Thoracic aorta (tissue), 2 donors: ENCODE measurements around the gene LSM14A. TPM values are rescaled to one million over a fixed set of nuclear protein-coding genes. Genes with fewer than 3 reads are reported as not detected.

Source experiments
- ATAC-seq: fragments of 150-250 bp; one replicate; pipeline ENCODE4 v1.8.0; 2017; ENCODE audit warnings: low read depth; ENCODE audit not compliant: insufficient number of reproducible peaks, low FRiP score
- DNase-seq: peaks from one replicate; pipeline ENCODE4 v3.0.0-alpha.2; 2020; ENCODE audit warnings: low spot score
- H3K27ac ChIP-seq, 2 donors: fragments of 200-600 bp; sonication (generic); 1 replicate in 1 of 2; 2 replicates in 1 of 2; pipeline ENCODE4 v1.5.1; 2016; ENCODE audit warnings: mild to moderate bottlenecking in 2 of 2, moderate library complexity in 2 of 2
- H3K27me3 ChIP-seq: fragments of 200-600 bp; sonication (generic); replicated peaks from 2 replicates; pipeline ENCODE4 v1.6.0; 2016; ENCODE audit warnings: mild to moderate bottlenecking; ENCODE audit not compliant: insufficient read depth
- H3K36me3 ChIP-seq: fragments of 200-600 bp; sonication (generic); one replicate; pipeline ENCODE4 v1.5.1; 2016
- H3K4me1 ChIP-seq, 2 donors: fragments of 200-600 bp; sonication (generic); 1 replicate in 1 of 2; 2 replicates in 1 of 2; pipeline versions ENCODE4 v1.5.1 to v1.6.0; 2016; ENCODE audit warnings: low read depth in 2 of 2, mild to moderate bottlenecking in 1 of 2; ENCODE audit not compliant: control insufficient read depth in 1 of 2
- H3K4me3 ChIP-seq: fragments of 200-600 bp; sonication (generic); 2 replicates; pipeline ENCODE4 v1.5.1; 2016; ENCODE audit warnings: mild to moderate bottlenecking
- H3K9me3 ChIP-seq: fragments of 200-600 bp; sonication (generic); 2 replicates; pipeline ENCODE4 v1.5.1; 2016
- total RNA-seq, 2 donors: library from RNA; depleted of rRNA; stranded (reverse); fragments of >200 nt; gene quantifications; one replicate each; pipeline versions ENCODE4 v1.1.0 to v1.2.3, GENCODE V29; 2016
- TF ChIP-seq, protein P1 (sequence below): fragments of 200-600 bp; sonication (generic); IDR thresholded peaks from one replicate; pipeline ENCODE4 v1.5.1; 2019; ENCODE audit warnings: antibody characterized with exemption

Gene LSM14A
- total RNA-seq, 2 donors from 2014 or later = 79.1 to 133 TPM

DNA sequence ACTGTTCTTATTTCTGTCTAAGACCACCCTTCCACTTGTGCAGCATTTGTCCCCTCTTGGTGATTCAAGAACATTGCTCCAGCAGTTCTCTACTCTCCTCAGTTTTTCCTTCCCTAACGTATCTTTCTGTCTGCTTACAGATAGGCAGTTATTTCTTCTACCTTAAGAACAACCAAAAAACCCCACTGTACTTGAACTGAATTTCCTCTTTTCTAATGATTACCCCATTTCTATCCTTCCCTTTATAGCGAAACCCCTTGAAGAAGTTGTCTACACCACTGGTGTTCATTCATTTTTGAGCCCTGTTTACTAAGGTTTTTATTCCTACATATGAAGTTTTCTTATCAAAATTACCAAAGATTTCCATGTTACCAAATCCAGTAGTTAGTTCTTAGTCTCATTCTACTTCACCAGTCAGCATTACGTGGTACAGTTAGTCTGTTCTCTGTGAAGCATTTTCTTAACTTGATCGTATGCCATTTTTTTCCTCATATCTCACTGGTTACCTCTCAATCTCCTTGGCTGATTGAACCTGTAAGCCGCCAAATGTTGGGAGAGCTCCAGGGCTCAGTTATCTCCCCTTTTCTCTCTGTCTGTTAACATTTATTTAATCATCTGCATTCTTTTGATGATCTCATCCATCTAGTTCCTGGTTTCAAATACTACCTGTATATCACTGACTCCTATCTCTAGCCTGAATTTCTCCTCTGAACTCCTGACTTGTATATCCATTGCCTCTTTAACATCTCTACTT is 9.0 kb downstream of the LSM14A start:
- no peaks in the 10 kb centered on the region for H3K27me3 ChIP-seq
- no peak for DNase-seq
- no peaks in the 10 kb centered on the region for H3K36me3 ChIP-seq
- H3K4me1 ChIP-seq = peaks cover 74 to 96% of the 10 kb centered on the region in 2 donors
- no peak overlapping the region for H3K27ac ChIP-seq
- H3K9me3 ChIP-seq = no peaks in the 10 kb centered on the region
- ATAC-seq = no peak
- no peak overlapping the region for H3K4me3 ChIP-seq
- TF ChIP-seq, protein P1, sequence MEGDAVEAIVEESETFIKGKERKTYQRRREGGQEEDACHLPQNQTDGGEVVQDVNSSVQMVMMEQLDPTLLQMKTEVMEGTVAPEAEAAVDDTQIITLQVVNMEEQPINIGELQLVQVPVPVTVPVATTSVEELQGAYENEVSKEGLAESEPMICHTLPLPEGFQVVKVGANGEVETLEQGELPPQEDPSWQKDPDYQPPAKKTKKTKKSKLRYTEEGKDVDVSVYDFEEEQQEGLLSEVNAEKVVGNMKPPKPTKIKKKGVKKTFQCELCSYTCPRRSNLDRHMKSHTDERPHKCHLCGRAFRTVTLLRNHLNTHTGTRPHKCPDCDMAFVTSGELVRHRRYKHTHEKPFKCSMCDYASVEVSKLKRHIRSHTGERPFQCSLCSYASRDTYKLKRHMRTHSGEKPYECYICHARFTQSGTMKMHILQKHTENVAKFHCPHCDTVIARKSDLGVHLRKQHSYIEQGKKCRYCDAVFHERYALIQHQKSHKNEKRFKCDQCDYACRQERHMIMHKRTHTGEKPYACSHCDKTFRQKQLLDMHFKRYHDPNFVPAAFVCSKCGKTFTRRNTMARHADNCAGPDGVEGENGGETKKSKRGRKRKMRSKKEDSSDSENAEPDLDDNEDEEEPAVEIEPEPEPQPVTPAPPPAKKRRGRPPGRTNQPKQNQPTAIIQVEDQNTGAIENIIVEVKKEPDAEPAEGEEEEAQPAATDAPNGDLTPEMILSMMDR = no peak

DNA sequence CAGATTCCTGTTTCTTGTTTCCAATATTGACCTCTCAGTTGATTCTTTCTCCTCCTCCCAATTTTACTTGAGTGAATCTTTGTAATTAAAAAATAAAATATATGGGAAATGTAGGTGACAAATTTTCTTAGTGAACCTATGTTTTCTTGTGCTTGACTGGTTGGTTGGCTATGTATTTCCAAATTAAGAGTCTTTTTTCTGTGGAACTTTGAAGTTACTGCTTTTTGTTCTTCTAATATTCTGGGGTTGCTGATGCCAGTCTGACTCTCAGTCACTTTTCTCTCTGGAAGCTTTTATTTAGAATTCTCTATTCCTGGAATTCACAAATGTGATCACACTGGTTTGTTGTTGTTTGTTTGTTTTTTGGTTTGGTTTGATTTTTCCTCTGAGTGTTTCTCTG is 9.8 kb downstream of the LSM14A start:
- Histone ChIP-seq H3K9me3 (no peaks in the 10 kb centered on the region), H3K27ac (no peak overlapping the region), H3K36me3 (no peaks in the 10 kb centered on the region), H3K4me1 (peaks cover 66 to 91% of the 10 kb centered on the region in 2 donors), H3K27me3 (no peaks in the 10 kb centered on the region), H3K4me3 (no peak overlapping the region)
- ATAC-seq (no peak), DNase-seq (no peak)
- TF ChIP-seq, protein P1 = no peak

DNA sequence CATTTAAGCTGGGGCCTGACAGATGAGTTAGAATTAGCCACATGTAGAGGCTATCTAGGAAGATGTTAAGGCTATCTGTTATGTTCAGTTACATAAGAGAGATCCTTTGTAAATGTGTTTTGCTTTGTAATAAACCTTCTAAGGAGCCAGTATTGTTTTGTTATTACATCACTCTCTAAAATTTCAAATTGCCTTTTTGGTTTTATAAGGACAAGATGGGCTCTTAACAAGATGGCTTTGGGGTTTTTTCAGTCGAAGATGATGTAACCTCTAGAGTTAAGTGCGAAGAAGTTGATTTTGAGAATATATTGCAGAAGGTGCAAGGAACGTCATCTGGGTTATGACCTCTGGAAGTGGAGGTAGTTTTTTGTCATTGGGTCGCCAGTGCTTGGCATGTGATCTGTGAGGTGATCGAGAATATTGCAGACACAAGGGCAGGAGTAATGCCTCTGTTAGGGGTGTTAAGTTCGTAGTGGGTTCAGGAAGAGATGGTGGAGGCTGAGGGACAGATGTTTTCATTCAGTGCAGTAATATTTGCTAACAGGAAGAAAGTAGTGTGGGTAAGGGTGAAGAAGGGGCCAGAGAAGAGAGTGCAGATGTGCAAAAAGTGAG is 12.7 kb downstream of the LSM14A start:
- Histone ChIP-seq H3K27ac (peak overlapping the region in 1 of 2 donors; percentile 16), H3K4me3 (no peak overlapping the region), H3K9me3 (no peaks in the 10 kb centered on the region), H3K27me3 (no peaks in the 10 kb centered on the region), H3K36me3 (no peaks in the 10 kb centered on the region), H3K4me1 (peaks cover 50 to 88% of the 10 kb centered on the region in 2 donors)
- TF ChIP-seq, protein P1 = no peak
- ATAC-seq (no peak), DNase-seq (no peak)

DNA sequence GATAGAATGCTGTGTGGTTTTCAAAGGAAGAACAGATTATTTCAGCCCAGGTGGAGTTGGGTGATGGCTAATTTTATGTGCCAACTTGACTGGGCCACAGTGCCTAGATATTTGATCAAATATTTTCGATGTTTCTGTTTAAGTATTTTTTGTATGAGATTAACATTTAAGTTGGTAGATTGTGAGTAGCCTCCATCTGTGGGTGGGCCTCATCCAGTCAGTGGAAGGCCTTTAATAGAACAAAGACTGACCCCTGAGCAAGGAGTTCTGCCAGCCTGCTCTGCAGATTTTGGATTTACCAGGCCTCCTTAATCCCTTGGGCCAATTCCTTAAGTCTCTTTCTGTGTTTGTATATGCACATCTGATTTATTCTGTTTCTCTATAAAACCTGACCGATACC is 13.9 kb downstream of the LSM14A start:
- TF ChIP-seq, protein P1 = no peak
- DNase-seq = no peak
- Histone ChIP-seq H3K4me1 (peaks cover 41 to 88% of the 10 kb centered on the region in 2 donors), H3K36me3 (no peaks in the 10 kb centered on the region), H3K27ac (no peak overlapping the region), H3K27me3 (no peaks in the 10 kb centered on the region), H3K4me3 (no peak overlapping the region), H3K9me3 (no peaks in the 10 kb centered on the region)
- no peak for ATAC-seq

DNA sequence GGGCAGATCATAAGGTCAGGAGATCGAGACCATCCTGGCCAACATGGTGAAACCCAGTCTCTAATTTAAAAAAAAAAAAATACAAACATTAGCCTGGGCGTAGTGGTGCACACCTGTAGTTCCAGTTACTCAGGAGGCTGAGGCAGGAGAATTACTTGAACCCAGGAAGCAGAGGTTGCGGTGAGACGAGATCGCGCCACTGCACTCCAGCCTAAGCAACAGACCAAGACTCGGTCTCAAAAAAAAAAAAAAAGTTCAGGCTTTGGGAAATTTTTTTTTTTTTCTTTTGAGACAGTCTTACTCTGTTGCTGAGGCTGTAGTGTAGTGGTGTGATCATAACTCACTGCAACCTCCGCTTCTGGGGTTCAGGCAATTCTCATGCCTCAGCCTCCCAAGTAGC is 14.7 kb downstream of the LSM14A start:
- Histone ChIP-seq H3K4me1 (peaks cover 42 to 87% of the 10 kb centered on the region in 2 donors), H3K9me3 (no peaks in the 10 kb centered on the region), H3K27ac (no peak overlapping the region), H3K4me3 (no peak overlapping the region), H3K27me3 (no peaks in the 10 kb centered on the region), H3K36me3 (no peaks in the 10 kb centered on the region)
- ATAC-seq (no peak), DNase-seq (no peak)
- TF ChIP-seq, protein P1 = no peak
